OCI-LY3 (cell line): ENCODE measurements around the gene RAB37.

Experiments
- EZH2phosphoT487 ChIP-seq: fragments of 200-600 bp; shearing (Covaris generic); IDR thresholded peaks from 2 replicates; pipeline ENCODE4 v1.6.1; 2018; ENCODE audit warnings: antibody characterized with exemption, mixed run types, low read depth
- TF ChIP-seq, protein P1 (sequence below): fragments of 200-600, 300-600 bp; sonication (generic); IDR thresholded peaks from 2 replicates; pipeline ENCODE4 v1.5.1; 2014; ENCODE audit warnings: antibody characterized with exemption, low read length, low read depth

DNA sequence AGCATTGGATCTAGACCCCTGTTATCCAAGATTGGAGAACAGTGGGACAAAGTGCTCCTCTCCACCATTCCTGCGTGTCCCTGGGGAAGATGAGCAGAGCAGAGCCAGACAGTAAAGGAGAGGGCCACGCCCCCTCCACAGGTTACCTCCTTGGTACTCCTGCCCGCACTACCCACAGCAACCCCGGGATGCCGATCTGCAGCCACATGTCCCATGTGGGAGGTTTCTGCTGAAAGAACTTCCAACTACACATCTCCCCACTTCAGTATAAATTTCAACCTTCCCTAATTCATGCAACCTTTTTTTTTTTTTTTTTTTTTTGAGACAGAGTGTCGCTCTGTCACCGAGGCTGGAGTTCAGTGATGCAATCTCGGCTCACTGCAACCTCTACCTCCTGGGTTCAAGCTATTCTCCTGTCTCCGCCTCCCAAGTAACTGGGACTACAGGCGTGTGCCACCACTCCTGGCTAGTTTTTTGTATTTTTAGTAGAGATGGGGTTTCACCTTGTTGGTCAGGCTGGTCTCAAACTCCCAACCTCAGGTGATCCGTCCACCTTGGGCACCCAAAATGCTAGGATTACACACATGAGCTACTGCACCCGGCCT lies 2.3 kb downstream of the RAB37 start:
- TF ChIP-seq, protein P1, sequence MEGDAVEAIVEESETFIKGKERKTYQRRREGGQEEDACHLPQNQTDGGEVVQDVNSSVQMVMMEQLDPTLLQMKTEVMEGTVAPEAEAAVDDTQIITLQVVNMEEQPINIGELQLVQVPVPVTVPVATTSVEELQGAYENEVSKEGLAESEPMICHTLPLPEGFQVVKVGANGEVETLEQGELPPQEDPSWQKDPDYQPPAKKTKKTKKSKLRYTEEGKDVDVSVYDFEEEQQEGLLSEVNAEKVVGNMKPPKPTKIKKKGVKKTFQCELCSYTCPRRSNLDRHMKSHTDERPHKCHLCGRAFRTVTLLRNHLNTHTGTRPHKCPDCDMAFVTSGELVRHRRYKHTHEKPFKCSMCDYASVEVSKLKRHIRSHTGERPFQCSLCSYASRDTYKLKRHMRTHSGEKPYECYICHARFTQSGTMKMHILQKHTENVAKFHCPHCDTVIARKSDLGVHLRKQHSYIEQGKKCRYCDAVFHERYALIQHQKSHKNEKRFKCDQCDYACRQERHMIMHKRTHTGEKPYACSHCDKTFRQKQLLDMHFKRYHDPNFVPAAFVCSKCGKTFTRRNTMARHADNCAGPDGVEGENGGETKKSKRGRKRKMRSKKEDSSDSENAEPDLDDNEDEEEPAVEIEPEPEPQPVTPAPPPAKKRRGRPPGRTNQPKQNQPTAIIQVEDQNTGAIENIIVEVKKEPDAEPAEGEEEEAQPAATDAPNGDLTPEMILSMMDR, result no peak
- no peak for TF ChIP-seq EZH2phosphoT487
